Transverse colon (tissue), 4 donors: ENCODE data around the gene CMBL. TPM values are rescaled to one million over a fixed set of nuclear protein-coding genes. Genes with fewer than 3 reads are reported as not detected.

Source experiments
- DNase-seq: peaks from one replicate; pipeline ENCODE4 v3.0.0-alpha.2; 2019
- H3K27ac ChIP-seq, 4 donors: fragments of 200-600 bp; sonication (generic); 2 replicates each; pipeline ENCODE4 v1.5.1; 2016 to 2018; ENCODE audit warnings: inconsistent platforms in 4 of 4
- H3K27me3 ChIP-seq: fragments of 200-600 bp; sonication (generic); 2 replicates; pipeline ENCODE4 v1.5.1; 2017; ENCODE audit warnings: inconsistent platforms
- H3K36me3 ChIP-seq, 4 donors: fragments of 200-600 bp; sonication (generic); 2 replicates each; pipeline ENCODE4 v1.5.1; 2017 to 2019; ENCODE audit warnings: inconsistent platforms in 4 of 4
- H3K4me1 ChIP-seq, 4 donors: fragments of 200-600 bp; sonication (generic); 2 replicates each; pipeline ENCODE4 v1.5.1; 2017 to 2020; ENCODE audit warnings: inconsistent platforms in 4 of 4
- H3K4me3 ChIP-seq, 4 donors: fragments of 200-600 bp; sonication (generic); 1 replicate in 1 of 4; 2 replicates in 3 of 4; pipeline versions ENCODE4 v1.5.1 to v1.6.1; 2017 to 2019; ENCODE audit warnings: inconsistent platforms in 4 of 4
- H3K9me3 ChIP-seq, 2 donors: fragments of 200-600 bp; sonication (generic); 2 replicates each; pipeline ENCODE4 v1.5.1; 2017 to 2019; ENCODE audit warnings: inconsistent platforms in 2 of 2
- EP300 ChIP-seq: sonication (generic); formaldehyde crosslinking; IDR thresholded peaks from one replicate; pipeline ENCODE4 v1.6.1; 2017; ENCODE audit warnings: antibody characterized with exemption, low read depth
- POLR2A ChIP-seq: fragments of 450-650 bp; IDR thresholded peaks from one replicate; pipeline ENCODE4 v1.6.1; 2016; ENCODE audit warnings: antibody characterized with exemption, mild to moderate bottlenecking, moderate library complexity
- POLR2AphosphoS5 ChIP-seq, 3 donors: sonication (generic); formaldehyde crosslinking; IDR thresholded peaks; one replicate each; pipeline ENCODE4 v1.6.1; 2016; ENCODE audit warnings: antibody characterized with exemption in 3 of 3
- WGBS, 2 donors: methylation state at CpG; one replicate each; pipeline ENCODE4 v1.1.5; 2018; ENCODE audit warnings: low coverage in 1 of 2; 5-methylcytosine and 5-hydroxymethylcytosine counted together
- in situ Hi-C, 4 donors: fragments of 200-750 bp; cut with MboI; loops; one replicate each; pipeline versions ENCODE4 v1.15.0 to v1.15.1; 2017; ENCODE audit warnings: low sequenced_read_pairs in 3 of 4, low pct_ligation_motif_present in 1 of 4, low pct_unique_long_range_greater_than_20kb in 1 of 4
- intact Hi-C: fragments of 100-400 bp; cut with DNase I; formaldehyde crosslinking; loops from one replicate; pipeline ENCODE4 v1.15.1; 2023; ENCODE audit warnings: low total_unique reads
- total RNA-seq, 4 donors: library from RNA; depleted of rRNA; stranded (reverse); fragments of >200 nt; gene quantifications; one replicate each; pipeline ENCODE4 v1.1.0, GENCODE V29; 2016
- TF ChIP-seq, protein P1 (sequence below), 5 experiments: fragments of 200-600 bp in 3 of 5; fragments of 450-650 bp in 2 of 5; sonication (generic) in 3 of 5; IDR thresholded peaks; 1 replicate in 2 of 5; 2 replicates in 3 of 5; pipeline ENCODE4 v1.5.1; 2016 to 2017; ENCODE audit warnings: antibody characterized with exemption in 5 of 5, inconsistent platforms in 3 of 5, mild to moderate bottlenecking in 2 of 5, moderate library complexity in 1 of 5

CMBL gene
- total RNA-seq, 4 donors from 2014 or later, result 36.6 to 87.6 (median 60.9) TPM

DNA sequence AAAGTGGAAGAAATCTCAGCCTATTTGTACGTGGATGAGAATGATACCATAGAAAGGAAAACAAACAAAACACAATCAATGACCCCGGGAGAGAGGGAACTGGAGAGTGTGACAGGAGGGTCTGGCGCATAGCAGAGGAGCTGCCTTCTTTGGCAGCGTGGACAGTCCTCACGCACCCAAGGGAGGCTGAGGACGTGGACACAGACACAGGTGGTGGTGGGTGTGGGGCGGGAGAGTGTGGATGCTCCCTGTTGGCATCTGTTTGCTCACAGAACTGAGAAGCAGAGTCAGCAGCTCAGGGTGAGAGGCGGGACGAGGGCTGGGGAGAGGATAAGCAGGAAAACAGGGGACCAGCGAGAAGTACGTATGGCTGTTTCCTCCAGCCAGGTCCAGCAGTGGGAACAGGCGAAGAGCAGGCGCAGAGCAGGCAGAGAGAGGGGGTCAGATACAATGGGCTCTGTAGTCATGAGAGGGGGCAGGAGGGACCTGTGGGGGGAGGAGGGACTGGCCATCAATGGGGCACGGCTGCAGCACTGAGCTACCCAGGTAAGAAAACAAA lies 10.0 kb downstream of the CMBL start:
- Histone ChIP-seq H3K4me1 (peaks cover 1 to 19% (median 12%) of the 10 kb centered on the region in 4 donors), H3K27me3 (no peaks in the 10 kb centered on the region), H3K27ac (no peak overlapping the region), H3K36me3 (no peaks in the 10 kb centered on the region), H3K9me3 (no peaks in the 10 kb centered on the region), H3K4me3 (no peak overlapping the region)
- WGBS, 2 donors, result 88 to 100% methylated on average over 7 to 14 of the region's 14 CpGs
- intact Hi-C loops, result loop anchor here (10.0 kb wide), 1 partner anchor 337 kb away; no protein-coding TSS in a partner anchor
- in situ Hi-C loops, result loop anchor here in 3 of 4 donors (25.0 kb wide), 1 partner anchor 340 kb away; no protein-coding TSS in a partner anchor
- TF ChIP-seq EP300 (no peak), POLR2AphosphoS5 (IDR thresholded peaks at IDR 0.05) (no peak), POLR2A (no peak)
- TF ChIP-seq, protein P1, sequence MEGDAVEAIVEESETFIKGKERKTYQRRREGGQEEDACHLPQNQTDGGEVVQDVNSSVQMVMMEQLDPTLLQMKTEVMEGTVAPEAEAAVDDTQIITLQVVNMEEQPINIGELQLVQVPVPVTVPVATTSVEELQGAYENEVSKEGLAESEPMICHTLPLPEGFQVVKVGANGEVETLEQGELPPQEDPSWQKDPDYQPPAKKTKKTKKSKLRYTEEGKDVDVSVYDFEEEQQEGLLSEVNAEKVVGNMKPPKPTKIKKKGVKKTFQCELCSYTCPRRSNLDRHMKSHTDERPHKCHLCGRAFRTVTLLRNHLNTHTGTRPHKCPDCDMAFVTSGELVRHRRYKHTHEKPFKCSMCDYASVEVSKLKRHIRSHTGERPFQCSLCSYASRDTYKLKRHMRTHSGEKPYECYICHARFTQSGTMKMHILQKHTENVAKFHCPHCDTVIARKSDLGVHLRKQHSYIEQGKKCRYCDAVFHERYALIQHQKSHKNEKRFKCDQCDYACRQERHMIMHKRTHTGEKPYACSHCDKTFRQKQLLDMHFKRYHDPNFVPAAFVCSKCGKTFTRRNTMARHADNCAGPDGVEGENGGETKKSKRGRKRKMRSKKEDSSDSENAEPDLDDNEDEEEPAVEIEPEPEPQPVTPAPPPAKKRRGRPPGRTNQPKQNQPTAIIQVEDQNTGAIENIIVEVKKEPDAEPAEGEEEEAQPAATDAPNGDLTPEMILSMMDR (IDR thresholded peaks at IDR 0.05), result no peak
- no peak for DNase-seq

DNA sequence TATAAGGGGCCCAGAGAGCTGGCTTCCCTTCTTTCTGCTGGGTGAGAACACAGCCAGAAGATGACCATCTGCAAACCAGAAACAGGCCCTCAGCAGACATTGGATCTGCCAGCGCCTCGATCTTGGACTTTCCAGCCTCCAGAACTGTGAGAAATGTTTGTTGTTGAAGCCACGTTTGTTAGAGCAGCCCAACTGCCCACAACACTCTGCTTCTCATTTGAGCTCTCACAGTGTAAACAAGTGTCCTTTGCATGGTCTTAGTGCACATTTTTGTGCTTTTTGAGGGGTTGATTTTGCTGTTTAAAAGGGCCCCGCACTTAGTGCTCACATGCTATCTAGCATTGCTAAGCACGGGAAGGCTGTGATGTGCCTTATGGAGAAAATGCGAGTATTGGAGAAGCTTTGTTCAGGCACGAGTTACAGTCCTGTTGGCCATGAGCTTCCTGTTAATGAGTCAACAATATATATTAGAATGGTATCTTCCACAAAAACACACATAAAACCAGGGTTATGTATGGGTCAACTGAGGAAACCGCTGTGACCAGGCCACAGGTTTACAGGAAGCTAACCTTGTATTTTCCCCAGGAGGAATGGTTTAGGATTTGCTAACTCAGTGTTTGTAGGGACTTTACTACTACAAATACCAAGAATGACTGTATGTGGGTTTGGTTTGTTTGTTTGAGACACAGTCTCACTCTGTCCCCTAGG lies 11.9 kb downstream of the CMBL start:
- Histone ChIP-seq H3K4me1 (peaks cover 0 to 7% (median 3%) of the 10 kb centered on the region in 4 donors), H3K27me3 (no peaks in the 10 kb centered on the region), H3K4me3 (no peak overlapping the region), H3K27ac (peak overlapping the region in 2 of 4 donors; percentile 2 to 8), H3K9me3 (no peaks in the 10 kb centered on the region), H3K36me3 (no peaks in the 10 kb centered on the region)
- in situ Hi-C loops (loop anchor here in 3 of 4 donors (25.0 kb wide), 1 partner anchor 342 kb away; no protein-coding TSS in a partner anchor), intact Hi-C loops (loop anchor here (10.0 kb wide), 1 partner anchor 339 kb away; no protein-coding TSS in a partner anchor)
- TF ChIP-seq POLR2AphosphoS5 (IDR thresholded peaks at IDR 0.05) (no peak), POLR2A (no peak), EP300 (no peak)
- TF ChIP-seq, protein P1 (IDR thresholded peaks at IDR 0.05), result no peak
- 72 to 80% methylated on average over 1 to 8 of the region's 8 CpGs for WGBS, 2 donors
- no peak for DNase-seq

DNA sequence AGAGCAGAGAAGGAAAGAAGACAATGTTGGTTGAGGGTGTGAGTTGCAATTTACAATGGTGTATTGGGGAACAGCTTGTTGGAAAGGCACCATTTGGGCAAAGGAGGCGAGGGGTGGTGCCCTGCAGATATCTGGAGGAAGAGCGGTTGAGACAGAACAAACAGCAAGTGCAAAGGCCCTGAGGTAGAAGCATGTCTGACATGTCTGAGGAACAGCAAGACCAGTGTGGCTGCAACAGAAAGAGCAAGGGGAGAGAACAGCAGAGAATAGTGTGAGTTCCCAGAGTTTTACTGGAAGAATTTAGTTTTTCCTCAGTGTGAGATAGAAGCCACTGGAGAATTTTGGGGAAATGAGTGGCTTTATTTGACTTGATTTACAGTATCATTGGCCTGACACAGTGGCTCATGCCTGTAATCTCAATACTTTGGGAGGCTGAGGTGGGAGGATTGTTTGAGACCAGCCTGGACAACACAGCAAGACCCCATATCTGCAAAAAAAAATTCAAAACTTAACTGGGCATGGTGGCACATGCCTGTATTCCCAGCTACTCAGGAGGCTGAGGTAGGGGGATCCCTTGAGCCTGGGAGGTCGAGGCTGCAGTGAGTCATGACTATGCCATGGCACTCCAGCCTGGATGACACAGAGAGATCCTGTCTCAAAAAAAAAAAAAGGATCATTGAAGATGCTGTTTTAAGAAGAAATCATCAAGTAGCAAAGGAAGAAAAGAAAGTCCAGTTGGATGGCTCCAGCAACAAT lies 13.6 kb downstream of the CMBL start:
- TF ChIP-seq POLR2AphosphoS5 (IDR thresholded peaks at IDR 0.05) (no peak), POLR2A (no peak), EP300 (no peak)
- TF ChIP-seq, protein P1 (IDR thresholded peaks at IDR 0.05), result no peak
- no peak for DNase-seq
- Histone ChIP-seq H3K9me3 (no peaks in the 10 kb centered on the region), H3K27ac (no peak overlapping the region), H3K4me3 (no peak overlapping the region), H3K36me3 (no peaks in the 10 kb centered on the region), H3K4me1 (peaks cover 0 to 13% (median 11%) of the 10 kb centered on the region in 4 donors), H3K27me3 (no peaks in the 10 kb centered on the region)
- intact Hi-C loops, result loop anchor here (10.0 kb wide), 1 partner anchor 341 kb away; no protein-coding TSS in a partner anchor
- 82 to 89% methylated on average over 3 of the region's 3 CpGs for whole genome bisulfite sequencing, 2 donors
- in situ Hi-C loops, result loop anchor here in 3 of 4 donors (25.0 kb wide), 1 partner anchor 343 kb away; no protein-coding TSS in a partner anchor
